GM21515 (cell line): ENCODE results near the gene HNRNPH2.

Experiments
- ATAC-seq: cut with Tn5 transposase; IDR thresholded peaks from one replicate; pipeline ENCODE4 v1.9.1; 2021; ENCODE audit not compliant: unreplicated experiment

Gene HNRNPH2

GRCh38 chrX:101450961-101451360 lies 42.9 kb downstream of the HNRNPH2 start:
- ATAC-seq: no peak

DNA sequence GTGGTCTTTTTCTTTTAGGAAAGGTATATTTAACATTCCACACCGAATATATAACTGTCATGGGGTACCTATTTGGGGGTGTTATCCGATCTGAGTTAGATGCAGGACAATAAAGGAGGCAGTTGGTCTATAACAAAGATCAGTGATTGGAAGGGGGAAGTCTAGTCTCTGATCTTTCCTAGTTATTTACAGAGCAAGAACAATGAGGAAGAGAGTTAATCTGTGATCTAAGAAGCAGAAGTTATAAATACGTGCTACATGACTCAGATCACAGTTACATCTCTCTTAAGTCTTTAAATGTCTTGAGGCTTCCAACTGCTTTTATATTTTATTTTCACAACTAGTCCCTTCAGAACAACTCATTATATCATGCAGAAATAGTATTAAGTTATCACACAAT lies 44.0 kb downstream of the HNRNPH2 start:
- no peak for ATAC-seq

DNA sequence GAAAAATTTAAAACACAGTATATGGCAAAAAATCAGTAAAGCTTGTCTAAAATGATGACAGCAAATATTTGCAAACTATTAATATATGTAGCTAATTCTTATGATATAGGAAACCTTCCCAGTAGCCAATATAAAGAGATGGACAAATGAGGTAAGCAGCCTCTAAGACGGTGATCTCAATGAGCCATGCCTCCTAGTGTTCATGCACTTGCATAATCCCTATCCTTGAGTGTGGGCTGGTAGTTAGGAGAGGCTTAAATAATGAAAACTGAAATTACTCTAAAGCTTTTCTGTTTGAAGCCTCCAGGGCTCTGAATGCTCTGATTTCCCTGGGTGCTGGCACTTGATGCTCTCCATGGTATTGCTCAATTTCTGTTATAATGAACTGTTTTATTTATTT lies 52.6 kb downstream of the HNRNPH2 start:
- no peak for ATAC-seq

DNA sequence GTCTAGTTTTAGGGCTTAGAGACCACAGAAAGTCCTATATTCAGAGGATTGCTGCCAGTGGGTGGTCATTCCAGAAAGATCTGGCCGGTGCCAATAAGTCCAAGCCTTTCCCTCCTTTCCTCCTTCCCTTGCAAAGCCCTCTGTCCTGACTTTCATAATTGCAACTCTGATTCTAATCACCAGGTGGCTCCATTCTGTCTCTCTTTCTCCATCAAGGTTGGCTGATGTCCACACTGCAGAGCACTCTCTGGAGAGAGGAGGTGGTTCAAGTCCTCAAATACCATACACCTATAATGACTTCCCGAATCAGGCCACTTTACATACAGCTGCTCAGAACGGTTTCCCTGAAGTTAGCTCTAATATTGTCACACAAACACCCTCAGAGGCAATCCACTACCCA lies 54.9 kb downstream of the HNRNPH2 start:
- ATAC-seq: no peak
